Testis (tissue), 2 donors: Measurements from ENCODE around the gene CYB561.

ENCODE experiments used
- POLR2A ChIP-seq: fragments of 450-650 bp; IDR thresholded peaks from one replicate; pipeline ENCODE4 v1.6.1; 2017; ENCODE audit warnings: antibody characterized with exemption, mild to moderate bottlenecking, moderate library complexity
- TF ChIP-seq, protein P1 (sequence below), 3 experiments: fragments of 450-650 bp in 2 of 3; fragments of 200-600 bp in 1 of 3; sonication (generic) in 1 of 3; IDR thresholded peaks; one replicate each; pipeline ENCODE4 v1.5.1; 2016 to 2019; ENCODE audit warnings: antibody characterized with exemption in 3 of 3, mild to moderate bottlenecking in 2 of 3, moderate library complexity in 1 of 3

DNA sequence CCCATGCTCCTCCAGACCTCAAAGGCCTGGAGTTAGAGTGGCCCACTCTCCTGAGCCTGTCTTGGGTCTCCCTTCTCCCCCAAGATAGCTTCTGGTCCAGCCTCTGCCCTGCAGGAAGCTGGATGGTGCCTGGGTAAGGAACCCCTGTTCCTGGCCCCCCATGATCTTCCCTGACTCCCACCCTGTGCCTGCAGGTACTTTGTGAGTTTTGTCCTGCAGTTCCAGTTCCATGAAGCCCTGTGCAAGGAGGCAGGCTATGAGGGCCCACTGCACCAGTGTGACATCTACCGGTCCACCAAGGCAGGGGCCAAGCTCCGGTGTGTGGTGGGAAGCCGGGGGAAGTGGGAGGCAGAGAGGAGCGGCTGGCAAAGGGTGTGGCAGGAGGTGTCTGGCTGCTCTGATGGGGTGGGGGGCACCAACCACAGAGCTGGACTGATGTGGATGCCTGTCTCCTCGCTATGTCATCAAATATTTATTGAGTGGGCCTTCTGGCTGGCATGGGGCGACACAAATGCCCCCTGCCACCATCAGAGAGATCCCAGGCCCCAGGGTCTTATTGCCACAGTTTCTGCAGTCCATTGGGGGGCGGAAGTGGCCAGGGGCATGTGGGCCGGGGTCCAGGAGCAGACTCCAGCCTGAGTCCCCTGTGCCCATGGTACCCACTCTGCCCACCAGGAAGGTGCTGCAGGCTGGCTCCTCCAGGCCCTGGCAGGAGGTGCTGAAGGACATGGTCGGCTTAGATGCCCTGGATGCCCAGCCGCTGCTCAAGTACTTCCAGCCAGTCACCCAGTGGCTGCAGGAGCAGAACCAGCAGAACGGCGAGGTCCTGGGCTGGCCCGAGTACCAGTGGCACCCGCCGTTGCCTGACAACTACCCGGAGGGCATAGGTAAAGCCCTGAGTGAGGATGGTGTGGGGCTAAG lies 37.8 kb upstream of the CYB561 start:
- TF ChIP-seq, protein P1, sequence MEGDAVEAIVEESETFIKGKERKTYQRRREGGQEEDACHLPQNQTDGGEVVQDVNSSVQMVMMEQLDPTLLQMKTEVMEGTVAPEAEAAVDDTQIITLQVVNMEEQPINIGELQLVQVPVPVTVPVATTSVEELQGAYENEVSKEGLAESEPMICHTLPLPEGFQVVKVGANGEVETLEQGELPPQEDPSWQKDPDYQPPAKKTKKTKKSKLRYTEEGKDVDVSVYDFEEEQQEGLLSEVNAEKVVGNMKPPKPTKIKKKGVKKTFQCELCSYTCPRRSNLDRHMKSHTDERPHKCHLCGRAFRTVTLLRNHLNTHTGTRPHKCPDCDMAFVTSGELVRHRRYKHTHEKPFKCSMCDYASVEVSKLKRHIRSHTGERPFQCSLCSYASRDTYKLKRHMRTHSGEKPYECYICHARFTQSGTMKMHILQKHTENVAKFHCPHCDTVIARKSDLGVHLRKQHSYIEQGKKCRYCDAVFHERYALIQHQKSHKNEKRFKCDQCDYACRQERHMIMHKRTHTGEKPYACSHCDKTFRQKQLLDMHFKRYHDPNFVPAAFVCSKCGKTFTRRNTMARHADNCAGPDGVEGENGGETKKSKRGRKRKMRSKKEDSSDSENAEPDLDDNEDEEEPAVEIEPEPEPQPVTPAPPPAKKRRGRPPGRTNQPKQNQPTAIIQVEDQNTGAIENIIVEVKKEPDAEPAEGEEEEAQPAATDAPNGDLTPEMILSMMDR (IDR thresholded peaks at IDR 0.05): no peak
- no peak for TF ChIP-seq POLR2A
